Small intestine (tissue), 7 donors: Measurements from ENCODE around the gene C19orf44. TPM values are rescaled to one million over a fixed set of nuclear protein-coding genes. Genes with fewer than 3 reads are reported as not detected.

Experiments used
- DNase-seq, 2 donors: peaks; one replicate each; pipeline versions ENCODE4 v3.0.0 to v3.0.0-alpha.2; 2013
- FAIRE-seq: peaks from 2 replicates; lab custom pipeline; 2012; peaks lifted over from hg19 to GRCh38; lab: Jason Lieb, UNC
- H3K27ac ChIP-seq, 3 donors: one replicate each; pipeline ENCODE4 v1.5.1; 2013; ENCODE audit warnings: low read length in 2 of 3, mild to moderate bottlenecking in 2 of 3, control low read depth in 1 of 3, inconsistent platforms in 1 of 3, low read depth in 1 of 3, moderate library complexity in 1 of 3
- H3K27me3 ChIP-seq, 3 donors: one replicate each; pipeline ENCODE4 v1.6.1; 2013; ENCODE audit warnings: low read length in 3 of 3, inconsistent platforms in 1 of 3; ENCODE audit not compliant: control insufficient read depth in 3 of 3, insufficient read depth in 3 of 3
- H3K36me3 ChIP-seq, 3 donors: one replicate each; pipeline ENCODE4 v1.6.1; 2013; ENCODE audit warnings: low read length in 3 of 3, inconsistent platforms in 1 of 3, low read depth in 1 of 3, mild to moderate bottlenecking in 1 of 3, moderate library complexity in 1 of 3; ENCODE audit not compliant: control insufficient read depth in 3 of 3, insufficient read depth in 2 of 3
- H3K4me1 ChIP-seq, 3 donors: one replicate each; pipeline ENCODE4 v1.6.1; 2013; ENCODE audit warnings: low read length in 2 of 3, inconsistent platforms in 1 of 3, low read depth in 1 of 3, mild to moderate bottlenecking in 1 of 3, moderate library complexity in 1 of 3; ENCODE audit not compliant: control insufficient read depth in 3 of 3, insufficient read depth in 2 of 3
- H3K4me3 ChIP-seq, 3 donors: one replicate each; pipeline ENCODE4 v1.5.1; 2013; ENCODE audit warnings: low read length in 3 of 3, control low read depth in 1 of 3, inconsistent platforms in 1 of 3, low read depth in 1 of 3, mild to moderate bottlenecking in 1 of 3, moderate library complexity in 1 of 3
- H3K9me3 ChIP-seq, 2 donors: one replicate each; pipeline ENCODE4 v1.6.1; 2013; ENCODE audit warnings: low read depth in 1 of 2, low read length in 1 of 2; ENCODE audit not compliant: control insufficient read depth in 2 of 2, insufficient read depth in 1 of 2
- WGBS, 3 donors: extraction: QIAGEN DNeasy Blood & Tissue Kit; methylation state at CpG; one replicate each; pipeline ENCODE4 v1.1.7; 2013; 5-methylcytosine and 5-hydroxymethylcytosine counted together
- polyA plus RNA-seq, 4 donors: library from polyadenylated mRNA; stranded (reverse) in 3 of 4; unstranded in 1 of 4; fragments of 200-250 nt in 3 of 4; fragments of 120-200 nt in 1 of 4; gene quantifications; one replicate each; pipeline versions ENCODE4 v1.2.1 to v1.2.3, GENCODE V29; 2013
- donor health status: healthy with polysubstance abuse.
- donor health status: control.
- donor health status: control.
- donor health status: Bipolar disorder and iron deficiency.
- donor health status: healthy.

The C19orf44 gene
- polyA plus RNA-seq, 4 donors, result 0.67 to 3.7 (median 2.2) TPM

GRCh38 chr19:16531380-16531669 lies 35.1 kb downstream of the C19orf44 start:
- Histone ChIP-seq H3K27ac (no peak overlapping the region), H3K4me3 (no peak overlapping the region), H3K9me3 (no peaks in the 10 kb centered on the region), H3K27me3 (no peaks in the 10 kb centered on the region), H3K4me1 (no peaks in the 10 kb centered on the region), H3K36me3 (peaks cover 23 to 98% (median 44%) of the 10 kb centered on the region in 3 donors)
- FAIRE-seq (no peak), DNase-seq (no peak)
- 97 to 99% (median 98%) methylated on average over 10 to 12 of the region's 12 CpGs for WGBS, 3 donors

GRCh38 chr19:16532440-16533234 lies 36.4 kb downstream of the C19orf44 start:
- Histone ChIP-seq H3K4me1 (no peaks in the 10 kb centered on the region), H3K4me3 (no peak overlapping the region), H3K27ac (no peak overlapping the region), H3K36me3 (peaks cover 27 to 97% (median 39%) of the 10 kb centered on the region in 3 donors), H3K27me3 (no peaks in the 10 kb centered on the region), H3K9me3 (no peaks in the 10 kb centered on the region)
- DNase-seq (no peak), FAIRE-seq (no peak)
- 92 to 96% (median 95%) methylated on average over 43 to 47 of the region's 47 CpGs for WGBS, 3 donors

- FAIRE-seq, result no peak
- no peak for DNase-seq
- WGBS, 3 donors, result 93 to 96% (median 94%) methylated on average over 16 to 18 of the region's 18 CpGs
Measured at GRCh38 chr19:16535381-16535780, 39.2 kb downstream of the C19orf44 start.

GRCh38 chr19:16536130-16536529 lies 39.9 kb downstream of the C19orf44 start:
- Histone ChIP-seq H3K4me3 (no peak overlapping the region), H3K27me3 (no peaks in the 10 kb centered on the region), H3K9me3 (no peaks in the 10 kb centered on the region), H3K27ac (no peak overlapping the region), H3K36me3 (peaks cover 14 to 92% (median 23%) of the 10 kb centered on the region in 3 donors), H3K4me1 (peaks cover 0 to 8% (median 0%) of the 10 kb centered on the region in 3 donors)
- WGBS, 3 donors, result 92 to 97% (median 92%) methylated on average over 9 of the region's 9 CpGs
- DNase-seq, result no peak
- FAIRE-seq, result no peak

More at GRCh38 chr19:16535381-16535780, 39.2 kb downstream of the C19orf44 start:
- peaks cover 0 to 3% (median 0%) of the 10 kb centered on the region in 3 donors for H3K4me1 ChIP-seq
- H3K9me3 ChIP-seq, result no peaks in the 10 kb centered on the region
- peaks cover 19 to 93% (median 30%) of the 10 kb centered on the region in 3 donors for H3K36me3 ChIP-seq
- no peak overlapping the region for H3K4me3 ChIP-seq
- H3K27me3 ChIP-seq, result no peaks in the 10 kb centered on the region
- H3K27ac ChIP-seq, result no peak overlapping the region

- WGBS, 3 donors, result 93 to 94% (median 94%) methylated on average over 13 of the region's 13 CpGs
- H3K4me1 ChIP-seq, result peaks cover 0 to 9% (median 3%) of the 10 kb centered on the region in 3 donors
Measured at GRCh38 chr19:16537111-16537510, 40.9 kb downstream of the C19orf44 start.

GRCh38 chr19:16540948-16541347 lies 44.8 kb downstream of the C19orf44 start:
- FAIRE-seq (no peak), DNase-seq (no peak)
- Histone ChIP-seq H3K36me3 (peaks cover 0 to 45% (median 5%) of the 10 kb centered on the region in 3 donors), H3K4me3 (peak overlapping the region in 2 of 3 donors; percentile 90 to 93), H3K4me1 (peaks cover 0 to 11% (median 3%) of the 10 kb centered on the region in 3 donors), H3K9me3 (no peaks in the 10 kb centered on the region), H3K27me3 (no peaks in the 10 kb centered on the region), H3K27ac (no peak overlapping the region)
- WGBS, 3 donors, result 65 to 80% (median 71%) methylated on average over 12 of the region's 12 CpGs

More at GRCh38 chr19:16537111-16537510, 40.9 kb downstream of the C19orf44 start:
- Histone ChIP-seq H3K36me3 (peaks cover 9 to 82% (median 13%) of the 10 kb centered on the region in 3 donors), H3K9me3 (no peaks in the 10 kb centered on the region), H3K27me3 (no peaks in the 10 kb centered on the region), H3K4me3 (no peak overlapping the region), H3K27ac (no peak overlapping the region)
- DNase-seq (no peak), FAIRE-seq (no peak)

DNA sequence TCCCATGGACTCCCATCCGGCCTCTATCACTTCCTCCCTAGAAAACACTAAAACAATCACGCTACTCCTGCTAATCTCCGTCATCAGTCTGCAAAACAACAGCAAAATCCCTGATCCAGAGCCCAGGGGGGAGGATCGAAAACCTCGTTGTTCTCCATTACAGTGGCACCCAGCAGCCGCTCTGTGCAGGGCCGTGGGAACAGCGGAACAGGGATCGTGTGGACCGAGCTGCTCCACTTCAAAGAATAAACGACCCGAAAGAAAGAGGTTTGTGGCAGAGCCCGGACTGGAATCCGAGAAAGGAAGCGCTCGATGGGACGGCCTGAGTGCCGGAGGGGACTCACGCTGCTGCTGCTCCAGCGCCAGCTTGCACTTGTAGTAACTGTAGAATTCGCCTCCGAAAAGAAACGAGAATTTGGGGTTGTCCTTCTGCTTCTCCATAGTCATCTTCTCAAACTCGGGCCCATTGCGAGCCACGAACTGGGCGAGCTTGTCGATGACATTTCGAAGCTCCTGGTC lies 45.4 kb downstream of the C19orf44 start:
- H3K4me1 ChIP-seq, result peaks cover 0 to 11% (median 3%) of the 10 kb centered on the region in 3 donors
- FAIRE-seq (no peak), DNase-seq (no peak)
- peak overlapping the region; percentile 90 to 93 (median 93) for H3K4me3 ChIP-seq
- peak overlapping the region in 2 of 3 donors; percentile 2 to 83 for H3K27ac ChIP-seq
- WGBS, 3 donors, result 1% methylated on average over 29 of the region's 29 CpGs
- H3K27me3 ChIP-seq, result no peaks in the 10 kb centered on the region
- no peaks in the 10 kb centered on the region for H3K9me3 ChIP-seq
- peaks cover 0 to 38% (median 3%) of the 10 kb centered on the region in 3 donors for H3K36me3 ChIP-seq

DNA sequence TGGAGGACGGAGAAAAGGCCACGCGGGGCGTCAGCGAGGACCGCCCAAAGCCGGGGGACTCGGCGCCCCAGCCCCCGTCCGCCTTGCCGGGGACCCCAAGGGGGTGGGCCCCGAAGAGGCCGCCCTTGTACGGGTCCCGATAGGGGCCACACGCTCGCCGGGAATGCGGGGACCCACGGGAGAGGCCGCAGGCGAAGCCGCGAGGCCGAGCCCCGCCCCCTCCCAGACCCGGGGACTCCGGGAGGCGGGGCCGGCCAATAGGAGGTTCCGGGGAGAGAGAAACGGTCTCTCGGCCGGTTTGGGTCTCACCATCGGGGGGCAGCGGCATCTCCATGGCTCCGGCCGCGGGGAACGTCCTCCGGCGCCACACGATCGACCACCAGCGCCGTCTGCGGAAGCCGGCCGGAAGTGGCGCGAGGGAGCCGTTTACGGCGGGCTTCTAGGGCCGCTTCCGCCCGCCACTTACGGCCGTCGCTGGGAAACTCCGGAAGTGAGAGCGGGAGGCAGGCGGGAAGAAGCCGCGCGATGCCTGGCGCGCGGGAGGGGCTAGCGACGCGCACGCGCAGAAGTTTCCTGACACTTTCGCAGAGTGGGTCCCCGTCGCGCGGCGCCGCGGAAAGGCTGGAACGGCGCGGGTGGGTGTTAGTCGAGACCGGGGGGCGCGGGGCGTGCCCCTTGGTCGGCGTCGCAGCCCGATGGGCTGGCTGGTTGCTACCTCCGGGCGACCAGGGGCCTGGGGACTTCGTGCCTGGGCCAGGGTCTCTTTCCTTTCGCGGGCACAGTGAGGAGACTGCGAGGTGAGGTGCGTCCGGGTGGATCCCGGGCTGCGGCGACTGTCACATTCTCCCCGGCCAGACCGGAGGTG lies 46.1 kb downstream of the C19orf44 start, which contains the start of gene CHERP:
Gene CHERP, minus strand, starts transcription at position 393 of the 865 bp plus-strand sequence. Its CDS starts 59 bp downstream, at position 334.
- H3K36me3 ChIP-seq, result peaks cover 0 to 32% (median 2%) of the 10 kb centered on the region in 3 donors
- no peaks in the 10 kb centered on the region for H3K27me3 ChIP-seq
- peak within 1 kb of the TSS; percentile 90 to 93 (median 93) for H3K4me3 ChIP-seq
- DNase-seq (peak; percentile 95 to 98), FAIRE-seq (no peak)
- peak within 1 kb of the TSS; percentile 33 to 93 (median 83) for H3K27ac ChIP-seq
- H3K4me1 ChIP-seq, result peaks cover 0 to 11% (median 3%) of the 10 kb centered on the region in 3 donors
- 0% methylated on average over 84 to 108 of the region's 108 CpGs for WGBS, 3 donors
- H3K9me3 ChIP-seq, result no peaks in the 10 kb centered on the region
